HG03565 (cell line): ENCODE results near the gene VWC2L.

Experiments
- ATAC-seq: cut with Tn5 transposase; IDR thresholded peaks from one replicate; pipeline ENCODE4 v1.9.1; 2021; ENCODE audit warnings: mild to moderate bottlenecking, moderate library complexity; ENCODE audit not compliant: unreplicated experiment

Gene VWC2L

GRCh38 chr2:214410918-214411554 lies at the start of gene VWC2L:
VWC2L (plus strand) TSS chr2:214411054; CDS start chr2:214414194, 3,140 bp downstream.
- no peak for ATAC-seq

- ATAC-seq = no peak
These were observed 49.7 kb upstream of the VWC2L start for GRCh38 chr2:214361116-214361515.

GRCh38 chr2:214365549-214365948 lies 45.3 kb upstream of the VWC2L start:
- ATAC-seq = no peak

- ATAC-seq = no peak
These were observed 43.7 kb upstream of the VWC2L start for GRCh38 chr2:214367171-214367570.

GRCh38 chr2:214376618-214377285 lies 34.1 kb upstream of the VWC2L start:
- no peak for ATAC-seq

- no peak for ATAC-seq
These were observed 33.6 kb upstream of the VWC2L start for GRCh38 chr2:214377286-214377624.

- ATAC-seq = no peak
These were observed 32.3 kb upstream of the VWC2L start for GRCh38 chr2:214378455-214379103.

GRCh38 chr2:214379227-214379626 lies 31.6 kb upstream of the VWC2L start:
- no peak for ATAC-seq

GRCh38 chr2:214380681-214381080 lies 30.2 kb upstream of the VWC2L start:
- no peak for ATAC-seq

- no peak for ATAC-seq
These were observed 28.6 kb upstream of the VWC2L start for GRCh38 chr2:214382229-214382628.

- ATAC-seq = no peak
These were observed 24.1 kb upstream of the VWC2L start for GRCh38 chr2:214386720-214387119.

- ATAC-seq = no peak
These were observed 21.5 kb upstream of the VWC2L start for GRCh38 chr2:214389334-214389733.

GRCh38 chr2:214393796-214394195 lies 17.1 kb upstream of the VWC2L start:
- no peak for ATAC-seq

- ATAC-seq = no peak
These were observed 15.8 kb upstream of the VWC2L start for GRCh38 chr2:214395040-214395439.

- ATAC-seq = no peak
These were observed 9.3 kb upstream of the VWC2L start for GRCh38 chr2:214401580-214401979.

GRCh38 chr2:214410128-214410775 lies 602 bp upstream of the VWC2L start:
- no peak for ATAC-seq

GRCh38 chr2:214412679-214413078 lies 1.8 kb downstream of the VWC2L start:
- ATAC-seq = no peak

- no peak for ATAC-seq
These were observed 25.6 kb downstream of the VWC2L start for GRCh38 chr2:214436470-214436869.

- no peak for ATAC-seq
These were observed 39.5 kb downstream of the VWC2L start for GRCh38 chr2:214450118-214450894.

- no peak for ATAC-seq
These were observed 40.8 kb downstream of the VWC2L start for GRCh38 chr2:214451516-214452275.
